HepG2 (cell line): ENCODE data around the gene SEMA4C. TPM values are rescaled to one million over a fixed set of nuclear protein-coding genes. Genes with fewer than 3 reads are reported as not detected.
A peak's percentile ranks its signal among the peaks of the same experiment; 100 is the strongest.

ENCODE experiments used
- ADNP ChIP-seq: sonication (generic); formaldehyde crosslinking; IDR thresholded peaks from 2 replicates; pipeline ENCODE4 v1.4.0; 2020; ENCODE audit warnings: missing genetic modification reagents
- ARID2 ChIP-seq: sonication (generic); formaldehyde crosslinking; IDR thresholded peaks from 2 replicates; pipeline ENCODE4 v1.8.1; 2022; ENCODE audit warnings: mild to moderate bottlenecking, missing genetic modification reagents, borderline replicate concordance
- FOXC1 ChIP-seq: sonication (generic); formaldehyde crosslinking; IDR thresholded peaks from 2 replicates; pipeline ENCODE4 v1.8.0; 2022; ENCODE audit warnings: mild to moderate bottlenecking, missing genetic modification reagents, borderline replicate concordance
- GATAD2A ChIP-seq: IDR thresholded peaks from 2 replicates; pipeline ENCODE4 v1.6.1; 2016
- KAT7 ChIP-seq: IDR thresholded peaks from 2 replicates; pipeline ENCODE4 v1.6.1; 2018; ENCODE audit warnings: borderline replicate concordance, missing compliant biosample characterization
- NCOA2 ChIP-seq: sonication (generic); formaldehyde crosslinking; IDR thresholded peaks from 2 replicates; pipeline ENCODE4 v1.8.0; 2022; ENCODE audit warnings: inconsistent platforms
- PAWR ChIP-seq: sonication (generic); formaldehyde crosslinking; IDR thresholded peaks from 2 replicates; pipeline ENCODE4 v1.4.0; 2020; ENCODE audit warnings: missing genetic modification reagents, mild to moderate bottlenecking, borderline replicate concordance
- PCBP2 ChIP-seq: fragments of 200-400 bp; formaldehyde crosslinking; optimal IDR thresholded peaks from 2 replicates; pipeline ENCODE3; 2018; ENCODE audit warnings: low read length, low read depth; ENCODE audit not compliant: poor library complexity, severe bottlenecking
- POGZ ChIP-seq: sonication (generic); formaldehyde crosslinking; IDR thresholded peaks from 2 replicates; pipeline ENCODE4 v1.4.0; 2020; ENCODE audit warnings: mild to moderate bottlenecking, missing genetic modification reagents
- RARG ChIP-seq: sonication (generic); formaldehyde crosslinking; IDR thresholded peaks from 2 replicates; pipeline ENCODE4 v1.4.0; 2020; ENCODE audit warnings: low read depth, mild to moderate bottlenecking, missing genetic modification reagents
- RFXANK ChIP-seq: IDR thresholded peaks from 2 replicates; pipeline ENCODE4 v1.6.1; 2016
- ZNF138 ChIP-seq: sonication (generic); formaldehyde crosslinking; IDR thresholded peaks from 2 replicates; pipeline ENCODE4 v1.5.0; 2020; ENCODE audit warnings: mild to moderate bottlenecking, low read depth, missing genetic modification reagents
- ZNF563 ChIP-seq: sonication (generic); formaldehyde crosslinking; IDR thresholded peaks from 2 replicates; pipeline ENCODE4 v1.8.0; 2022; ENCODE audit warnings: mild to moderate bottlenecking, moderate library complexity, missing genetic modification reagents
- ZNF614 ChIP-seq: IDR thresholded peaks from 2 replicates; pipeline ENCODE4 v1.6.1; 2018; ENCODE audit warnings: missing biosample characterization, missing genetic modification reagents, inconsistent platforms, borderline replicate concordance
- ZNF629 ChIP-seq: sonication (generic); formaldehyde crosslinking; conservative IDR thresholded peaks from 2 replicates; pipeline ENCODE4 v1.5.0; 2020; ENCODE audit warnings: missing genetic modification reagents
- polyA plus RNA-seq, 8 experiments: library from polyadenylated mRNA; depleted of rRNA in 3 of 8; stranded (reverse) in 7 of 8; unstranded in 1 of 8; fragments of >200 nt; fragmentation: Illumina TruSeq in 4 of 8; extraction: Trizol in 4 of 8; gene quantifications; 2 replicates each; pipeline versions ENCODE4 v1.2.1 to v1.2.3, GENCODE V29; 2011 to 2016; ENCODE audit warnings: low read depth in 4 of 8, missing spikeins in 1 of 8, mixed read lengths in 1 of 8; ENCODE audit not compliant: insufficient read depth in 1 of 8
- total RNA-seq, 5 experiments: library from RNA; depleted of rRNA; stranded (reverse); fragments of >200 nt; fragmentation: Illumina TruSeq; extraction: Trizol; gene quantifications; 2 replicates each; pipeline ENCODE4 v1.2.3, GENCODE V29; 2016; ENCODE audit warnings: low read depth in 1 of 5
- TF ChIP-seq, protein P1 (sequence below), 2 experiments: sonication (generic) in 1 of 2; formaldehyde crosslinking in 1 of 2; IDR thresholded peaks; 2 replicates each; pipeline versions ENCODE4 v1.5.1 to v1.6.1; 2011 to 2020; ENCODE audit warnings: borderline replicate concordance in 1 of 2, low read depth in 1 of 2, low read length in 1 of 2, mild to moderate bottlenecking in 1 of 2, missing genetic modification reagents in 1 of 2, moderate library complexity in 1 of 2
- TF ChIP-seq, protein P2 (sequence below): sonication (generic); formaldehyde crosslinking; IDR thresholded peaks from 2 replicates; pipeline ENCODE4 v1.5.0; 2020; ENCODE audit warnings: mild to moderate bottlenecking, missing genetic modification reagents, borderline replicate concordance
- TF ChIP-seq, protein P3 (sequence below): sonication (generic); formaldehyde crosslinking; IDR thresholded peaks from 2 replicates; pipeline ENCODE4 v1.5.0; 2020; ENCODE audit warnings: missing genetic modification reagents

Gene SEMA4C
- total and polyA plus RNA-seq, 2 of the 13 experiments (the other 11 are each of a cell fraction or from before 2014, with no cell fraction given), result 25.9 to 46.6 TPM

GRCh38 chr2:96809951-96810782 lies 59.7 kb downstream of the SEMA4C start (continued):
- TF ChIP-seq FOXC1 (0 out of 2 replicates have a peak, but pooled peaks have one; percentile 53), ZNF563 (CRISPR knock-in tag) (0 out of 2 replicates have a peak, but pooled peaks have one; percentile 46), GATAD2A (CRISPR knock-in tag) (no peak), RARG (CRISPR knock-in tag) (no peak), ZNF614 (no peak), ARID2 (CRISPR knock-in tag) (no peak), RFXANK (CRISPR knock-in tag) (no peak), ZNF629 (CRISPR knock-in tag) (no peak), ZNF138 (CRISPR knock-in tag) (no peak), KAT7 (no peak), POGZ (CRISPR knock-in tag) (no peak), PCBP2 (no peak), NCOA2 (CRISPR knock-in tag) (no peak), ADNP (CRISPR knock-in tag) (no peak), PAWR (CRISPR knock-in tag) (no peak)
- TF ChIP-seq, protein P1, sequence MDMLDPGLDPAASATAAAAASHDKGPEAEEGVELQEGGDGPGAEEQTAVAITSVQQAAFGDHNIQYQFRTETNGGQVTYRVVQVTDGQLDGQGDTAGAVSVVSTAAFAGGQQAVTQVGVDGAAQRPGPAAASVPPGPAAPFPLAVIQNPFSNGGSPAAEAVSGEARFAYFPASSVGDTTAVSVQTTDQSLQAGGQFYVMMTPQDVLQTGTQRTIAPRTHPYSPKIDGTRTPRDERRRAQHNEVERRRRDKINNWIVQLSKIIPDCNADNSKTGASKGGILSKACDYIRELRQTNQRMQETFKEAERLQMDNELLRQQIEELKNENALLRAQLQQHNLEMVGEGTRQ (IDR thresholded peaks at IDR 0.05; ENCODE audit: low read depth, low read length), result no peak
- TF ChIP-seq, protein P1 (CRISPR knock-in tag; IDR thresholded peaks at IDR 0.05; ENCODE audit: borderline replicate concordance), result no peak
- TF ChIP-seq, protein P2, sequence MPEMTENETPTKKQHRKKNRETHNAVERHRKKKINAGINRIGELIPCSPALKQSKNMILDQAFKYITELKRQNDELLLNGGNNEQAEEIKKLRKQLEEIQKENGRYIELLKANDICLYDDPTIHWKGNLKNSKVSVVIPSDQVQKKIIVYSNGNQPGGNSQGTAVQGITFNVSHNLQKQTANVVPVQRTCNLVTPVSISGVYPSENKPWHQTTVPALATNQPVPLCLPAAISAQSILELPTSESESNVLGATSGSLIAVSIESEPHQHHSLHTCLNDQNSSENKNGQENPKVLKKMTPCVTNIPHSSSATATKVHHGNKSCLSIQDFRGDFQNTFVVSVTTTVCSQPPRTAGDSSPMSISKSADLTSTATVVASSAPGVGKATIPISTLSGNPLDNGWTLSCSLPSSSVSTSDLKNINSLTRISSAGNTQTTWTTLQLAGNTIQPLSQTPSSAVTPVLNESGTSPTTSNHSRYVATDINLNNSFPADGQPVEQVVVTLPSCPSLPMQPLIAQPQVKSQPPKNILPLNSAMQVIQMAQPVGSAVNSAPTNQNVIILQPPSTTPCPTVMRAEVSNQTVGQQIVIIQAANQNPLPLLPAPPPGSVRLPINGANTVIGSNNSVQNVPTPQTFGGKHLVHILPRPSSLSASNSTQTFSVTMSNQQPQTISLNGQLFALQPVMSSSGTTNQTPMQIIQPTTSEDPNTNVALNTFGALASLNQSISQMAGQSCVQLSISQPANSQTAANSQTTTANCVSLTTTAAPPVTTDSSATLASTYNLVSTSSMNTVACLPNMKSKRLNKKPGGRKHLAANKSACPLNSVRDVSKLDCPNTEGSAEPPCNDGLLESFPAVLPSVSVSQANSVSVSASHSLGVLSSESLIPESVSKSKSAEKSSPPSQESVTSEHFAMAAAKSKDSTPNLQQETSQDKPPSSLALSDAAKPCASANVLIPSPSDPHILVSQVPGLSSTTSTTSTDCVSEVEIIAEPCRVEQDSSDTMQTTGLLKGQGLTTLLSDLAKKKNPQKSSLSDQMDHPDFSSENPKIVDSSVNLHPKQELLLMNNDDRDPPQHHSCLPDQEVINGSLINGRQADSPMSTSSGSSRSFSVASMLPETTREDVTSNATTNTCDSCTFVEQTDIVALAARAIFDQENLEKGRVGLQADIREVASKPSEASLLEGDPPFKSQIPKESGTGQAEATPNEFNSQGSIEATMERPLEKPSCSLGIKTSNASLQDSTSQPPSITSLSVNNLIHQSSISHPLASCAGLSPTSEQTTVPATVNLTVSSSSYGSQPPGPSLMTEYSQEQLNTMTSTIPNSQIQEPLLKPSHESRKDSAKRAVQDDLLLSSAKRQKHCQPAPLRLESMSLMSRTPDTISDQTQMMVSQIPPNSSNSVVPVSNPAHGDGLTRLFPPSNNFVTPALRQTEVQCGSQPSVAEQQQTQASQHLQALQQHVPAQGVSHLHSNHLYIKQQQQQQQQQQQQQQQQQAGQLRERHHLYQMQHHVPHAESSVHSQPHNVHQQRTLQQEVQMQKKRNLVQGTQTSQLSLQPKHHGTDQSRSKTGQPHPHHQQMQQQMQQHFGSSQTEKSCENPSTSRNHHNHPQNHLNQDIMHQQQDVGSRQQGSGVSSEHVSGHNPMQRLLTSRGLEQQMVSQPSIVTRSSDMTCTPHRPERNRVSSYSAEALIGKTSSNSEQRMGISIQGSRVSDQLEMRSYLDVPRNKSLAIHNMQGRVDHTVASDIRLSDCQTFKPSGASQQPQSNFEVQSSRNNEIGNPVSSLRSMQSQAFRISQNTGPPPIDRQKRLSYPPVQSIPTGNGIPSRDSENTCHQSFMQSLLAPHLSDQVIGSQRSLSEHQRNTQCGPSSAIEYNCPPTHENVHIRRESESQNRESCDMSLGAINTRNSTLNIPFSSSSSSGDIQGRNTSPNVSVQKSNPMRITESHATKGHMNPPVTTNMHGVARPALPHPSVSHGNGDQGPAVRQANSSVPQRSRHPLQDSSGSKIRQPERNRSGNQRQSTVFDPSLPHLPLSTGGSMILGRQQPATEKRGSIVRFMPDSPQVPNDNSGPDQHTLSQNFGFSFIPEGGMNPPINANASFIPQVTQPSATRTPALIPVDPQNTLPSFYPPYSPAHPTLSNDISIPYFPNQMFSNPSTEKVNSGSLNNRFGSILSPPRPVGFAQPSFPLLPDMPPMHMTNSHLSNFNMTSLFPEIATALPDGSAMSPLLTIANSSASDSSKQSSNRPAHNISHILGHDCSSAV (CRISPR knock-in tag), result no peak
- TF ChIP-seq, protein P3, sequence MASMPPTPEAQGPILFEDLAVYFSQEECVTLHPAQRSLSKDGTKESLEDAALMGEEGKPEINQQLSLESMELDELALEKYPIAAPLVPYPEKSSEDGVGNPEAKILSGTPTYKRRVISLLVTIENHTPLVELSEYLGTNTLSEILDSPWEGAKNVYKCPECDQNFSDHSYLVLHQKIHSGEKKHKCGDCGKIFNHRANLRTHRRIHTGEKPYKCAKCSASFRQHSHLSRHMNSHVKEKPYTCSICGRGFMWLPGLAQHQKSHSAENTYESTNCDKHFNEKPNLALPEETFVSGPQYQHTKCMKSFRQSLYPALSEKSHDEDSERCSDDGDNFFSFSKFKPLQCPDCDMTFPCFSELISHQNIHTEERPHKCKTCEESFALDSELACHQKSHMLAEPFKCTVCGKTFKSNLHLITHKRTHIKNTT (CRISPR knock-in tag), result no peak
